Calu3 (cell line): Measurements from ENCODE around the gene FBXW11. TPM values are rescaled to one million over a fixed set of nuclear protein-coding genes. Genes with fewer than 3 reads are reported as not detected.
A peak's percentile ranks its signal among the peaks of the same experiment; 100 is the strongest.

Experiments
- BruUV-seq: library from RNA; stranded (reverse); fragments of 400-500 nt; replicated peaks from 2 replicates; lab custom pipeline; 2021; lab: Mats Ljungman, UMichigan
- CTCF ChIA-PET: fragments of 300-600 bp; sonication (Branson Sonifier 250); formaldehyde crosslinking; loops from one replicate; lab custom pipeline; 2022; ENCODE audit warnings: antibody characterized with exemption; lab: Charles Lee
- DNase-seq: peaks from one replicate; pipeline ENCODE4 v3.0.0; 2022
- H3K27ac Mint-ChIP-seq: one replicate; pipeline ENCODE4 v1.8.0; 2022; ENCODE audit warnings: mixed read lengths; ENCODE audit not compliant: unreplicated experiment
- H3K27me3 Mint-ChIP-seq: one replicate; pipeline ENCODE4 v1.8.0; 2022; ENCODE audit warnings: mixed read lengths; ENCODE audit not compliant: unreplicated experiment
- H3K36me3 Mint-ChIP-seq: one replicate; pipeline ENCODE4 v1.8.0; 2022; ENCODE audit warnings: mild to moderate bottlenecking, moderate library complexity, mixed read lengths; ENCODE audit not compliant: insufficient read depth, unreplicated experiment
- H3K4me1 Mint-ChIP-seq: one replicate; pipeline ENCODE4 v1.8.0; 2022; ENCODE audit warnings: mild to moderate bottlenecking, low read depth, mixed read lengths; ENCODE audit not compliant: unreplicated experiment
- H3K4me3 Mint-ChIP-seq: one replicate; pipeline ENCODE4 v1.8.0; 2022; ENCODE audit warnings: mild to moderate bottlenecking, low read depth, moderate library complexity, mixed read lengths; ENCODE audit not compliant: unreplicated experiment
- H3K9me3 Mint-ChIP-seq: one replicate; pipeline ENCODE4 v1.8.0; 2022; ENCODE audit warnings: low read depth, mixed read lengths; ENCODE audit not compliant: unreplicated experiment
- intact Hi-C: fragments of 100-400 bp; cut with micrococcal nuclease; formaldehyde crosslinking; loops from one replicate; pipeline ENCODE4 v1.10.0; 2022; ENCODE audit not compliant: unreplicated experiment
- total RNA-seq: library from RNA; stranded (reverse); gene quantifications from 2 replicates; pipeline ENCODE4 v1.2.3, GENCODE V29; 2022
- TF ChIP-seq, protein P1 (sequence below): fragments of 200-600 bp; IDR thresholded peaks from one replicate; pipeline ENCODE4 v1.8.0; 2022; ENCODE audit warnings: antibody characterized with exemption; ENCODE audit not compliant: unreplicated experiment

FBXW11 gene
- total RNA-seq, 1 experiment from 2014 or later: 63.3 TPM

DNA sequence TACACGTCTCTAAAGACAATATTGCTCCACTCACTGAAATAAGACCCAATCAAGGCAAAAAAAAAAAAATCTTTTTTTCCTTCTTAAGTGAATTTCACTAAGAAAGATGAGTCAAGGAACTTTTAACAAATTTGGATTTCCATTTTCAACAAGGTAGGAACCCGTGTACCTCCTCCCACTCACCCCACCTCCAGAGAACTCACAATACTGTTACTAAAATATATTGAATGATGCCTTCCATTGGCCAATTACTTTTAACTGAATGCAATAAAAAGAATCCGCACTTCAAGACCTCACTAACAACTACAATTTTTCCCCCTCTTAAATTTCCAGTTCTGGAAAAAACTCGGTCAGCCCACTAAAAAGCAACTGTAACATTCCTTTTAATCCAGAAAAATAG is 50.7 kb downstream of the FBXW11 start:
- intact Hi-C loops: loop anchor here (2.0 kb wide), 1 partner anchor 47 kb away; no protein-coding TSS in a partner anchor
- H3K4me3 Mint-ChIP-seq: peak overlapping the region; percentile 40
- no TSS peak for BruUV-seq
- TF ChIP-seq, protein P1, sequence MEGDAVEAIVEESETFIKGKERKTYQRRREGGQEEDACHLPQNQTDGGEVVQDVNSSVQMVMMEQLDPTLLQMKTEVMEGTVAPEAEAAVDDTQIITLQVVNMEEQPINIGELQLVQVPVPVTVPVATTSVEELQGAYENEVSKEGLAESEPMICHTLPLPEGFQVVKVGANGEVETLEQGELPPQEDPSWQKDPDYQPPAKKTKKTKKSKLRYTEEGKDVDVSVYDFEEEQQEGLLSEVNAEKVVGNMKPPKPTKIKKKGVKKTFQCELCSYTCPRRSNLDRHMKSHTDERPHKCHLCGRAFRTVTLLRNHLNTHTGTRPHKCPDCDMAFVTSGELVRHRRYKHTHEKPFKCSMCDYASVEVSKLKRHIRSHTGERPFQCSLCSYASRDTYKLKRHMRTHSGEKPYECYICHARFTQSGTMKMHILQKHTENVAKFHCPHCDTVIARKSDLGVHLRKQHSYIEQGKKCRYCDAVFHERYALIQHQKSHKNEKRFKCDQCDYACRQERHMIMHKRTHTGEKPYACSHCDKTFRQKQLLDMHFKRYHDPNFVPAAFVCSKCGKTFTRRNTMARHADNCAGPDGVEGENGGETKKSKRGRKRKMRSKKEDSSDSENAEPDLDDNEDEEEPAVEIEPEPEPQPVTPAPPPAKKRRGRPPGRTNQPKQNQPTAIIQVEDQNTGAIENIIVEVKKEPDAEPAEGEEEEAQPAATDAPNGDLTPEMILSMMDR: no peak
- CTCF ChIA-PET: interaction anchor here (0.6 to 1.1 kb wide), 3 partner anchors 17 to 511 kb away, joined by 3 to 4 read pairs (median 3); partner anchors contain the start of gene FBXW11
- peak overlapping the region; percentile 68 for H3K27ac Mint-ChIP-seq
- no peak for DNase-seq
- H3K4me1 Mint-ChIP-seq: peaks cover 56% of the 10 kb centered on the region
- peaks cover 17% of the 10 kb centered on the region for H3K36me3 Mint-ChIP-seq
- no peaks in the 10 kb centered on the region for H3K9me3 Mint-ChIP-seq
- H3K27me3 Mint-ChIP-seq: no peaks in the 10 kb centered on the region

DNA sequence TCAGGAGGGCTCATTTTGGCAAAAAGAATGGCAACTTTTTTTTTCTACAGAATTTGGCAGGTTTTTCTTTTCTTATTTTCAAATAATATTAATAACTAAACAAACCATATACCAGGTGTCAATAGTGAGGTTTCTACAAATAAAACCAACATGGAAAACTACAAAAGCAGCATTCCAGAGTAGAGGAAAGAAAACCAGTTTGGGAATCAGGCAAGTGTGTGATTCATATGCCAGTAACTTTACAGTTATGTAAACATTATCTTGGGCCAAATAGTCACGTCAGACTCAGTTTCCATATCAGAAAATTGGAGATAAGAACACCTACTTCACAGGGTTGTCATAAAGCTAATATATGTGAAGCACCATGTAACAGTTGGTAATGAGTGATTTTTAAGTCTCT is 51.7 kb downstream of the FBXW11 start:
- CTCF ChIA-PET: interaction anchor here (1.8 kb wide), 1 partner anchor 52 kb away, joined by 8 read pairs; the partner anchor contains the start of gene FBXW11
- intact Hi-C loops: loop anchor here (1.0 to 2.0 kb wide), 2 partner anchors 8 to 48 kb away; no protein-coding TSS in a partner anchor
- Mint-ChIP-seq H3K27ac (peak overlapping the region; percentile 68), H3K9me3 (no peaks in the 10 kb centered on the region), H3K4me3 (peak overlapping the region; percentile 40), H3K4me1 (peaks cover 56% of the 10 kb centered on the region), H3K36me3 (peaks cover 13% of the 10 kb centered on the region), H3K27me3 (no peaks in the 10 kb centered on the region)
- DNase-seq: no peak
- TF ChIP-seq, protein P1: no peak
- no TSS peak for BruUV-seq

DNA sequence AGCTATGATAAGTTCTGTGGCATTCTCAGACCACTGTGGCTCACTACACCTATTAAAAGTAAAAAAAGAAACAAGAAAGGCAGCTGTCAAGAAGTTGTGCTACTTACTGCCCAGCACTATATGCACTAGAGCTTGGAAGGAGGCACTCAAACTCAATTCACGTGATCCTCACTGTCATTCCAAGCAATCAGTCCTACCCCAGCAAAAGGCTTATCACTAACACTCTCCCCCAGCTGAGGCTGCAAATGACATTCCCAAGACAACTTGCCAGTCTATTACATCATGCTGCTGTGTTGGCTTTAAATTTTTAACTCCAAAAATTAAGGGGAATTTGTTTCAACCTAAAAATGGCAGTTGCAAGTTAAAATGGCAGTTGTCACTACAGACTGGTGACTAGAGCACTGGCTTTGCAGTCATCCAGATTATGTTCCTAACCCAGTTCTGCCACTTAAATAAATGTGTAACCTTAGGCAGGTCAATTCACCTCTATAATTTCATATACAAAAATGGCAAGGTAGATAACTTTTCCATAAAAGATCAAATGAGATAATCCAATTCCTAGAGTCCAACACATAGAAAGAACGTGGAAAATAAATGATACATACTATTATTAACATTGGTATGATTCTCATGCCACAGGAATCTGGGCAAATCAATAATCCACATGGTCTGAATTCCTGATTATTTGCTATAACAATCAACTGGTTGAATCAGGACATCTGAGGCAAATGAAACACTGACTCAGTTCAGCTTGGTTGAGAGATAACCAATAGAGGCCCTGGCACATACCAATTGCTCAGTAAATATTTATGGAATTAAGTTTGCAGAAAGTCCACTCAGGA is 52.4 kb downstream of the FBXW11 start:
- peaks cover 9% of the 10 kb centered on the region for H3K36me3 Mint-ChIP-seq
- H3K27ac Mint-ChIP-seq: peak overlapping the region; percentile 68
- peak; percentile 46 for DNase-seq
- H3K27me3 Mint-ChIP-seq: no peaks in the 10 kb centered on the region
- TF ChIP-seq, protein P1: no peak
- peak overlapping the region; percentile 34 for H3K4me3 Mint-ChIP-seq
- no peaks in the 10 kb centered on the region for H3K9me3 Mint-ChIP-seq
- peaks cover 62% of the 10 kb centered on the region for H3K4me1 Mint-ChIP-seq
- intact Hi-C loops: loop anchor here (1.0 to 2.0 kb wide), 2 partner anchors 8 to 49 kb away; no protein-coding TSS in a partner anchor
- BruUV-seq: TSS peak; percentile 20
- CTCF ChIA-PET: interaction anchor here (1.3 to 1.8 kb wide), 2 partner anchors 41 to 52 kb away, joined by 3 to 8 read pairs; partner anchors contain the start of gene FBXW11

DNA sequence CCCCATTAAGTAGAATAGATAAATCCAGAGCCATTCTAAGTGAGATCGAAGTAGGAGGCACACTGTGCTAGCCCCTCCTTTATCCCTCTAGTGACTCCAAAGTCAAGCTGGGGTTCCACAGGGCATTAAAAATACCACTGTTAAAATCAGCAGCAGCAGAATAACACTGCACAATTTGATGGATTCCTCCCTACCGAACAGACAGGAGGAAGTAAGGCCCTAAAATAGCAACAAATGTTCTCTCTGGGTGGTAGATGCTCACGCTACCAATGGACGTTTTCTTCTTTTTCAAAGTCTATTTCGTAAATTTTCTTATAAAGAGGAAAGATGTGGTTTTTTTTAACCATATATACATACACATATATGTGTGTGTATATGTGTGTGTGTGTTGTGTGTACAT is 54.4 kb downstream of the FBXW11 start:
- no TSS peak for BruUV-seq
- no peaks in the 10 kb centered on the region for H3K27me3 Mint-ChIP-seq
- H3K27ac Mint-ChIP-seq: no peak overlapping the region
- TF ChIP-seq, protein P1: no peak
- no peak overlapping the region for H3K4me3 Mint-ChIP-seq
- CTCF ChIA-PET: no interaction called here
- H3K9me3 Mint-ChIP-seq: no peaks in the 10 kb centered on the region
- intact Hi-C loops: no loop called here
- H3K4me1 Mint-ChIP-seq: peaks cover 61% of the 10 kb centered on the region
- no peak for DNase-seq
- H3K36me3 Mint-ChIP-seq: peaks cover 9% of the 10 kb centered on the region
